ENCODE data around the gene PERCC1. TPM values are rescaled to one million over a fixed set of nuclear protein-coding genes. Genes with fewer than 3 reads are reported as not detected.
A peak's percentile ranks its signal among the peaks of the same experiment; 100 is the strongest.

Gene PERCC1
- total RNA-seq, result 1 to 10 TPM in 2 of 4 donors, under 1 TPM in 1, not detected in 1; 0.67 to 1.7 (median 1.6) TPM

- DNase-seq, result peak; percentile 63 to 68
- Histone ChIP-seq H3K9me3 (no peaks in the 10 kb centered on the region), H3K27me3 (no peaks in the 10 kb centered on the region), H3K27ac (peak within 1 kb of the TSS; percentile 3 to 49 (median 36)), H3K4me3 (replicated peaks in 1 of 3) (peak within 1 kb of the TSS in 1 of 3 donors; percentile 6), H3K4me1 (peaks cover 16 to 28% of the 10 kb centered on the region in 2 donors), H3K36me3 (no peaks in the 10 kb centered on the region)
- peak in 3 of 6 experiments; percentile 34 to 51 (median 48) for TF ChIP-seq CTCF (IDR thresholded peaks at IDR 0.05)
- no peak for TF ChIP-seq POLR2A (IDR thresholded peaks at IDR 0.05)
- WGBS, 2 donors, result 38 to 51% methylated on average over 10 to 17 of the region's 35 CpGs
- intact Hi-C loops (cut with DNase I), result no loop called here
Measured at GRCh38 chr16:1430759-1431496, at the start of gene PERCC1. PERCC1 (plus strand) TSS chr16:1431078; CDS start chr16:1432594, 1,516 bp downstream.

DNA sequence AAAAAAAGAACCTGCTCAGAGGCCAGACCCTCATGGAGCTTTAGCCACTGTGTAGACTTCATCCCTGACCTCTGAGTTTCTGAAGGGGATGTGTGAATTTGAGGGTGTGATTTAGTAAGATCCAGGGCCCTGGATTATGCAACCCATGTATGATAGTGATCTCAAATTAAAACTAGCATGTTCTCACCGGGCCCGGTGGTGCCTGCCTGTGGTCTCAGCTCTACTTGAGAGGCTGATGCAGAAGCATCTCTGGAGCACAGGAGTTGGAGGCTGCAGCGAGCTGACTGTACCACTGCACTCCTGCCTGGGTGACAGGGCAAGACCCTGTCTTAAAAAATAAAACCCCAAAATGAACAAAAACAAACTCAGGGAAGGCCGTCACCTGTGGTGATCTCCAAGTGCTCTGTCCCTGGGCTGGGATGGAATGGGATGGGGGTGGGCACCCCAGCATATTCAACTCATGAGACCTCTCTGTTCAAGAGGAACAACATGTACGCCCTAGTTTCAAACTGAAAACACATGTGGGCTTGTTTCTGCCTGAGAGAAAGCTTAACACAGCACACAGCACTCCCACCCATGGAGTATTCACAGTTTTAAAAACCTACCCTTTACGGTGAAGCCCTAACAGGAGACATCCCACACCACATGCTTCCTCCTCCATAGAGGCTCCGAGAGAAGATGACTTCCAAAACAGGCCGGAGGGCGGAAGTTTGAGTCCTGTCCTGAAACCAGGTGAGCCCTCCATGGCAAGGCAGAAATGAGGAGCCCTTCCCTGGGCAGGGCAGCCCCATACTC is 49.1 kb upstream of the PERCC1 start:
- Histone ChIP-seq H3K27ac (no peak overlapping the region), H3K36me3 (peaks cover 11 to 15% of the 10 kb centered on the region in 2 donors), H3K4me1 (peaks cover 13 to 14% of the 10 kb centered on the region in 2 donors), H3K4me3 (replicated peaks in 1 of 3) (no peak overlapping the region), H3K9me3 (no peaks in the 10 kb centered on the region), H3K27me3 (no peaks in the 10 kb centered on the region)
- intact Hi-C loops (cut with DNase I), result no loop called here
- TF ChIP-seq POLR2A (IDR thresholded peaks at IDR 0.05) (no peak), CTCF (IDR thresholded peaks at IDR 0.05) (no peak)
- DNase-seq, result no peak
- WGBS, 2 donors, result 90 to 94% methylated on average over 8 to 9 of the region's 9 CpGs

DNA sequence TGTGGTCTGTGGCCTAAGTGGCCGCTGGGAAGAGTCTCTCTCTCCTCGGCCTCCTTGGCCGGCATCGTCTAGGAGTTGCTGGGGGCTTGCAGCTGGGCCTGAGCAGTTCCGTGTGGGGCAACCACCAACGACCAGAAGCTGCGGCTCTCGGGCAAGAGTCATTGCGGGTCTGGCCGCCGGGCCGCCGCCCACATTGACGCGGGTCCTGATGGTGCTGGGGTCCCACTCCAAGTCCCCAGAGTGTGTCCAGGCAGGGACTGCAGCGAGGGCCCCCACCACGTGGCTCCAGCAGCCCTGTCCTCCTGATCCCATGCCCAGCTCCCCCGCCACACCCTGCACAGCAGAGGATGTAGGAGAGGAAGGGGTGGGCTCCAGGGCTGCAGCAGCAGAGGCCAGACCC is 47.3 kb upstream of the PERCC1 start:
- no peak for DNase-seq
- Histone ChIP-seq H3K9me3 (no peaks in the 10 kb centered on the region), H3K36me3 (peaks cover 16 to 19% of the 10 kb centered on the region in 2 donors), H3K27me3 (no peaks in the 10 kb centered on the region), H3K4me3 (replicated peaks in 1 of 3) (no peak overlapping the region), H3K27ac (no peak overlapping the region), H3K4me1 (peaks cover 11% of the 10 kb centered on the region in 2 donors)
- TF ChIP-seq CTCF (IDR thresholded peaks at IDR 0.05) (no peak), POLR2A (IDR thresholded peaks at IDR 0.05) (no peak)
- 98 to 100% methylated on average over 2 to 8 of the region's 18 CpGs for WGBS, 2 donors
- intact Hi-C loops (cut with DNase I), result no loop called here

DNA sequence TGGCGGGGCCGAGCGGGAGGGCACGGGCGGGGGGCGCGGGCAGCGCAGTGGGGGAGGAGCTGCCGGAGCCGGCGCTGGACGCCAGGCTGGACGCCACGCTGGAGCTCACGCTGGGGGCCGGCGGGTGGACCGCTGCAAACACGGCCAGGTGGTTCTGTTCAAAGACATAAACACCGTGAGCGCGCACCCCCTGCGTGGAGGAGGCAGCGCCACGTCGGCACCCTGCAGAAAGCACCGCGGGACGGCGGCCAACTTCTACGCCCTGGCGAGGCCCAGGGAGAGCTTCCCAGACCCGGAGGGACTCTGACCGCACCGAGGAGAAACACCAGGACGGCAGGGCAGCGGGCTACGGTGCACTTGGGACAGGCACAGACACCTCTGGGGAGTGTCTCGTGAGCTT is 45.6 kb upstream of the PERCC1 start:
- H3K4me1 ChIP-seq, result no peaks in the 10 kb centered on the region
- no peak overlapping the region for H3K27ac ChIP-seq
- no peaks in the 10 kb centered on the region for H3K27me3 ChIP-seq
- no peaks in the 10 kb centered on the region for H3K9me3 ChIP-seq
- H3K4me3 ChIP-seq (replicated peaks in 1 of 3), result no peak overlapping the region
- no peak for TF ChIP-seq CTCF (IDR thresholded peaks at IDR 0.05)
- no peak for TF ChIP-seq POLR2A (IDR thresholded peaks at IDR 0.05)
- H3K36me3 ChIP-seq, result peaks cover 30 to 31% of the 10 kb centered on the region in 2 donors
- DNase-seq, result no peak
- WGBS, 2 donors, result 96% methylated on average over 39 of the region's 39 CpGs
- intact Hi-C loops (cut with DNase I), result no loop called here

DNA sequence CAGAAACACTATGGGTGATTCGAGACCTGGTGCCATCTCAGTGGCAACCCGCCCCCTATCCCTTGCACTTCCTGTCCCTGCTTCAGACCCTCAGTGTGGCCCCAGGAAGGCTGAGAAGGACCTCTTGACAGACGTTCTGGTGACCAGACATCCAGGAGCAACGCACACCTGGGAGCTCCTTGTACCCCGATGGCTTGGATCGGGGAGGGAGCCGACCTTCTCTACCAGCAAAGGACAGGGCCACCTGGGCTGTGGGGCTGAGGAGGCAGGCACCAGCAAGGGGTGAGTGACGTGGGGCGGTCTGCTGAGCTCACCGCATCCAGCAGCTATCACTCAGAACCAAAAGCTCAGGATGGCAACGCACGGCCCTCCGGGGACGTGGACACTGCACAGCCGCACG is 43.5 kb upstream of the PERCC1 start:
- intact Hi-C loops (cut with DNase I), result no loop called here
- no peak overlapping the region for H3K27ac ChIP-seq
- H3K4me3 ChIP-seq (replicated peaks in 1 of 3), result no peak overlapping the region
- DNase-seq, result no peak
- H3K4me1 ChIP-seq, result no peaks in the 10 kb centered on the region
- WGBS, 2 donors, result 91 to 95% methylated on average over 10 to 11 of the region's 16 CpGs
- no peak for TF ChIP-seq POLR2A (IDR thresholded peaks at IDR 0.05)
- TF ChIP-seq CTCF (IDR thresholded peaks at IDR 0.05), result no peak
- H3K36me3 ChIP-seq, result peaks cover 28 to 32% of the 10 kb centered on the region in 2 donors
- H3K27me3 ChIP-seq, result no peaks in the 10 kb centered on the region
- H3K9me3 ChIP-seq, result no peaks in the 10 kb centered on the region
